SU-DHL-6 (cell line): ENCODE measurements around the gene GALNT10.

Source experiments
- CTCF ChIP-seq: fragments of 200-600 bp; sonication (generic); IDR thresholded peaks from one replicate; pipeline ENCODE4 v1.5.1; 2017; ENCODE audit warnings: antibody characterized with exemption, mild to moderate bottlenecking, low read length, moderate library complexity; ENCODE audit not compliant: insufficient read depth, poor library complexity, severe bottlenecking
- EZH2phosphoT487 ChIP-seq: fragments of 200-600 bp; sonication (generic), shearing (Covaris generic); conservative IDR thresholded peaks from 2 replicates; pipeline ENCODE4 v1.6.1; 2018; ENCODE audit warnings: mild to moderate bottlenecking, antibody characterized with exemption, low read length, moderate library complexity, mixed read lengths

- peak; percentile 91 for TF ChIP-seq CTCF
- TF ChIP-seq EZH2phosphoT487, result no peak
Observed at GRCh38 chr5:154467655-154468354, 277.3 kb downstream of the GALNT10 start.
